22Rv1 (cell line): ENCODE data around the gene RYR2.

Source experiments
- ZFX ChIP-seq: fragments of 450-650 bp; IDR thresholded peaks from 2 replicates; pipeline ENCODE4 v1.6.1; 2017; ENCODE audit warnings: antibody characterized with exemption, borderline replicate concordance
- TF ChIP-seq, protein P1 (sequence below): fragments of 450-650 bp; IDR thresholded peaks from 2 replicates; pipeline ENCODE4 v1.5.1; 2017; ENCODE audit warnings: mild to moderate bottlenecking

DNA sequence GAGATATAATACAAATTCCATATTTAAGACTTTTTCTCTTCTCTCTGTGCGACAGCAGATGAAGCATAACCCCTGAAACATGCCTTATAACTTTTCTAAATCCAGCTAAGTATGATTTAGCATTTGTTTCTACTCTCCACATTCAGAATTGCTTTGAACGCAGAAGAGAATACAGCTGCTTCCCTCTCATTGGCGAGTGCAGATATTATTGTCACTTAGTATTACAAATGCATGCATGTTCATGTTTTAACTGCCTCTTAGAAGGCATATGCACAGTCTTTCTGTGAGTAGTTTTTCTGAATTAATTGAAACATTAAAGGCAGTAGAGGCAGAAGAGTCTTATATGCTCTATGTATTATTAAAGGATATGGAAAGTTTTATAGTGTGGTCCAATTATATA is 631.6 kb downstream of the RYR2 start:
- TF ChIP-seq, protein P1, sequence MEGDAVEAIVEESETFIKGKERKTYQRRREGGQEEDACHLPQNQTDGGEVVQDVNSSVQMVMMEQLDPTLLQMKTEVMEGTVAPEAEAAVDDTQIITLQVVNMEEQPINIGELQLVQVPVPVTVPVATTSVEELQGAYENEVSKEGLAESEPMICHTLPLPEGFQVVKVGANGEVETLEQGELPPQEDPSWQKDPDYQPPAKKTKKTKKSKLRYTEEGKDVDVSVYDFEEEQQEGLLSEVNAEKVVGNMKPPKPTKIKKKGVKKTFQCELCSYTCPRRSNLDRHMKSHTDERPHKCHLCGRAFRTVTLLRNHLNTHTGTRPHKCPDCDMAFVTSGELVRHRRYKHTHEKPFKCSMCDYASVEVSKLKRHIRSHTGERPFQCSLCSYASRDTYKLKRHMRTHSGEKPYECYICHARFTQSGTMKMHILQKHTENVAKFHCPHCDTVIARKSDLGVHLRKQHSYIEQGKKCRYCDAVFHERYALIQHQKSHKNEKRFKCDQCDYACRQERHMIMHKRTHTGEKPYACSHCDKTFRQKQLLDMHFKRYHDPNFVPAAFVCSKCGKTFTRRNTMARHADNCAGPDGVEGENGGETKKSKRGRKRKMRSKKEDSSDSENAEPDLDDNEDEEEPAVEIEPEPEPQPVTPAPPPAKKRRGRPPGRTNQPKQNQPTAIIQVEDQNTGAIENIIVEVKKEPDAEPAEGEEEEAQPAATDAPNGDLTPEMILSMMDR: no peak
- TF ChIP-seq ZFX: no peak
